GM19438 (cell line): ENCODE results near the gene TTC8.
"Not testable (repeated sequence)": the region's sequence is repeated elsewhere in the genome, so short reads cannot be mapped to it uniquely, and the experiment has no call there.

ENCODE experiments used
- ATAC-seq: cut with Tn5 transposase; IDR thresholded peaks from one replicate; pipeline ENCODE4 v1.9.1; 2021; ENCODE audit warnings: low read depth; ENCODE audit not compliant: unreplicated experiment

The TTC8 gene

DNA sequence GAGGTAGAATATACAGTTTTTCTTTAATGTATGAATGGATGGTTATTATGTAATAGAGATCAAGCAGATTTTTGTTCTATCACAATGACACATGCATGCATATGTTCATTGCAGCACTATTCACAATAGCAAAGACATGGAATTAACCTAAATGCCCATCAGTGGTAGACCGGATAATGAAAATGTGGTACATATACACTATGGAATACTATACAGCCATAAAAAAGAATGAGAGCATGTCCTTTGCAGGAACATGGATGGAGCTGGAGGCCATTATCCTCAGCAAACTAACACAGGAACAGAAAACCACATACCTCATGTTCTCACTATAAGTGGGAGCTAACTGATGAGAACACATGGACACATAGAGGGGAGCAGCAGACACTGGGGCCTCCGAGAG lies 34.7 kb downstream of the TTC8 start:
- ATAC-seq: not testable (repeated sequence)

DNA sequence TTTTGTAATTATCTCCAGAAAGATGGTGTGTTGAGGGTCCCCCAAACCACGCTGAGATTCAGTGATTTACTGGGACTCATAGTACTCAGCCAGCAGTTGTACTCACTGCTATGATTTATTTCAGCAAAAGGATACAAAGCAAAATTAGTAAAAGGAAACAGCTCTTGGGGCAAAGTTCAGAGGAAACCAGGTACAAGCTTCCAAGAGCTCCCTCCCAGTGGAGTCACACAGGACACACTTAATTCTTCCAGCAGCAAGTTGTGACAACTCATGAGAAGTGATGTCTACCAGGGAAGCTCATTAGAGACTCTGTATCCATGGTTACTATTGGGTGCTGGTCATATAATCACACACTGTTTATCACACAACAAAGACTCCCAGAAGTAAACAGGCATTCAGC lies 38.7 kb downstream of the TTC8 start:
- ATAC-seq: no peak

DNA sequence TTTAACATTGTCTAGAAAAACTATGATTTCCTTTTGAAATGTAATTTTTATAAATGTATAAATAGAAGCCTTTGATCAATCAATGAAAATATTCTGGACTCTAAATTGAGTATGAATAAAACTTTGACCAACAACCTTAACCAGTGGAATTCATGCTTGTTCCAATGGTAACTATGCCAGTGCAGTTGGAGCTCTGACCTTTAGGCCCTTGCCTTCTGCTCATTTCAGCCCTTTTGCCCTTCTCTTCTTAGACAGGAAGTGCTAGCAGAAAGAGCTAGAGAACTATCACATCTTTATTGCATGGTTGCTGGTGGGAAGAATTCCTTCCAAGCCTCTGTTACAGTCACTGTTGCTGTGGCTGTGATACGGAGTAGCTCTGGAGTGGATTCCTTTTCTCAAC lies 39.7 kb downstream of the TTC8 start:
- no peak for ATAC-seq

DNA sequence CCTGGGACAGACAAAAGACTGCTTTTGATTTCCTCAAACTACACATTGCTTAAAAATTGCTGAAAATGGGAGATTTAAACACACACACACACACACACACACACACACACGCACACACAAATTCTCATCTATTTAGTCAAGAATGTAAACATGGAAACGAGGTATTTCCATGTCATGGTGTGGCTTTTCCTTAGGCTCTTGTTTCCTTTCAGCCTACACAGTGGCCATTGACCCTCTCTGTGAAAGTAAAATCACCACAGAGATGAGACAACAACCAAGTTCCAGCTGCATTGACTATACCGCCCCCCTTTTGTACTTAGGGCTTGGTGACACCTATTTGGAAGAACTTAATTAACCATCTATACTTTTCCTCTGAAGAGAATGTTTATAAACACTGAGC lies 41.9 kb downstream of the TTC8 start:
- ATAC-seq: no peak

DNA sequence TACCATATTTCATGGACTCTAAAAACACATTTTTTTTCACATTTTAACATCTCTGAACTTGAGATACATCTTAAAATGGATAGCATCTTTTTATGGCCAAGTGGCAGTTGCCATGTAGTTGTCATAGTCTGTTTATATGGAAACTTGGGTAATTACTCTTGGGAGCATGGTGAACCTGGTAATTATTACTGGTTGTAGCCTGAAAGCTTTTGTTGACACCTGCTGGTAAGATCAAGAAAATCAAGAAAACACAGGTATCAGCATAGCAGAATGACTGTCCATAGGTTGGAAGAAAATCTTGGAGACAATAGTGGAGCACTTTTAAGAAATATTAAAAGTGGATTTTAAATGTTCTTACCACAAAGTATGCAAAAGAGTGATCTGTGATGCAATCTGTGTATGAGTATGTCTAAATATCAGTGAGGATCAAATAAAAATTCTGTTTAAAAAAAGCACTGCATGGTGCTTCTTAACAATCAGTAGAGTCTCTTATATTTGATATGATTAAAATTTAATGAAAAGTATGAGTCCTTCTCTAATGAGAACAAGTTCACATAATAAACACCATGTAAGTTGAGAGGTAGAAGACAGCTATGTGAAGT lies 44.2 kb downstream of the TTC8 start:
- ATAC-seq: peak; percentile 58

DNA sequence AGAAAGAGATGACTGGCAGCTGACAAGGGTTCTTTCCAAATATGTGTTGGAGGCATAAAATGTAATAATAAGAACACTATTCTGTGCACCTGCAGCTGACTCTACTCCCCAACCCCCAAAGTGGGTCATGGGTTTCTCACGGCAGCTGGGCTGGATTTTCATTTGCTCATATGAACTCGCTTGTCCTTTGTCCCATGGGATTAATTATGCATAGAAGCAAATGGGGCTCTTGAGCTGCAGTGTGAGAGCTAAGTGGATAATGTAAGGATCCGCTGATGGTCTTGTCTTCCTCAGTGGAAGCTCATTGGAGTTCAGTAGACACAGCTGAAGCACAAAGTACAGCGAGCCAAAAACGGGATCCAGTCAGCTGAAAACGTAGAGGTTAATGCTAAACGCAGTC lies 46.3 kb downstream of the TTC8 start:
- ATAC-seq: no peak

DNA sequence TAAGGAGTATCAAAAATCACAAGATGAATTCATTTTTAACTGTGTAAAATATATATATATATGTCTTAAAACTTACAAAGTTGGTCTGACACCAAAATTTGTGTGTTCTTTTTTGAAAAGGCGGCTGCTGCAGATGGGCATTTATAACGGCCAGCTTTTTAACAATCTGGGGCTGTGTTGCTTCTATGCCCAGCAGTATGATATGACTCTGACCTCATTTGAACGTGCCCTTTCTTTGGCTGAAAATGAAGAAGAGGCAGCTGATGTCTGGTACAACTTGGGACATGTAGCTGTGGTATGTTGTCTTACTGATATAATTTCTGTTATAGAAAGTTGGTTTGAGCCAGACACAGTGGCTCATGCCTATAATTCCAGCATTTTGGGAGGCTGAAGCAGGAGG lies 47.0 kb downstream of the TTC8 start:
- ATAC-seq: no peak

DNA sequence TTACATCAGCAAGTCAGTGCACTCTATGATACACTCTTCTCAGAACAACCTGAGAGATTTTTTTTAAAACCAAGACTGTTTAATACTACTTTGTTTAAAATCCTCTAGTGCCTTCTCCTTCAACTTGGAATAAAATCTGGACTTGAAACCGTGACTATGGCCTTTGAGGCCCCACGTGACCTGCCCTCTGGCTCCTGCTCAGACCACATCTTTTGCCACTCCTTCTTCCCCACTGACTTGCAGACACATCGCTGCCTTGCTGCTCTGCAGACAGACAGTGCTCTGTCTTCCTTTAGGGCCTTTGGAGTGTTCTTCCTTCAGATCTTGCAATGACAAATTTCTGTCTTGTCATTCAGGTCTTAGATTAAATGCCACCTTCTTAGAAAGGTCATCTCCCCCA lies 48.5 kb downstream of the TTC8 start:
- ATAC-seq: no peak

DNA sequence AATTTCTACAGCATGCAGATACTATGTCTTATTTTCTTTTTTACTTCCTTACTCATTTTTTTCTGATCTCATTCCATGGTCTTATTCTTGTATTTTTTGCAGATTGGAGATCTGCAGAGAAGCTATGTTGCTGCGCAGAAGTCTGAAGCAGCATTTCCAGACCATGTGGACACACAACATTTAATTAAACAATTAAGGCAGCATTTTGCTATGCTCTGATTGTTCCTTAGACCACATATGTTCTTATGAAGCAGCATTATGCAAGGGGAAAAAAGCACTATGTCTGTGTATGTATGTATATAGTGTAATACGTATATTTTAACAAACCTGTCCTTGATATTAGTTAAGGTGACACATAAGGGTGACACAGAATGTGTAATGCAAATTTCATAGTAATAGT lies 52.7 kb downstream of the TTC8 start:
- ATAC-seq: no peak

DNA sequence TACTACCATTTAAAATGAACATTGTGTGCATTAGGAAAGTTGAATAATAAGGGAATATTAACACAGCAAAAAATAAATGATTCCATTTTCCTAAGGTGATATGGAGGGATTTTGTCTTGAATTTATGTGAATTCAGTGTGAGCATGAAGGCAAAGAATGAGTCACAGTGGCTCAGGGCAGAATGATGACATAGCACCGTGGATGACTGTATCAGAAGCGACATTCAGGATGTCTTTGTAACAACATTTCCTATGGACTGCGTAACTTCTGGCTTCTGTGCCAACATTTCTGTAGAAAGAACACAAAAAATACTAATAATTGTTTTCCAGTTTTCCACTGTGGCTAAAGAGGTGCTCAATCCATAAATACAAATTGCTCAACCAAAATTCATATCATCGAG lies 54.6 kb downstream of the TTC8 start:
- ATAC-seq: no peak

DNA sequence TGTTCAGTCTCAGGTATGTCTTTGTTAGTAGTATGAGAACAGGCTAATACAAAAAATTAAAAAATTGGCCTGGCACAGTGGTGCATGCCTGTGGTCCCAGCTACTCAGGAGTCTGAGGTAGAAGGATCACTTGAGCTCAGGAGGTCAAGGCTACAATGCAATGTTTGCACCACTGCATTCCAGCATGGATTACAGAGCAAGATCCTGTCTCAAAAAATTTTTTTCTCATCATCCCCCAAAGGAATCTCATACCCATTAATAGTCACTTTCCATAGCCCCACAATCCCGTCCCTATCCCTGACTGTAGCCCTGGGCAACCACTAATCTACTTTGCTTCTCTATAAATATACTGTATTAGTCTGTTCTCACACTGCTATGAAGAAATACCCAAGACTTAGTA lies 57.8 kb downstream of the TTC8 start:
- no peak for ATAC-seq

DNA sequence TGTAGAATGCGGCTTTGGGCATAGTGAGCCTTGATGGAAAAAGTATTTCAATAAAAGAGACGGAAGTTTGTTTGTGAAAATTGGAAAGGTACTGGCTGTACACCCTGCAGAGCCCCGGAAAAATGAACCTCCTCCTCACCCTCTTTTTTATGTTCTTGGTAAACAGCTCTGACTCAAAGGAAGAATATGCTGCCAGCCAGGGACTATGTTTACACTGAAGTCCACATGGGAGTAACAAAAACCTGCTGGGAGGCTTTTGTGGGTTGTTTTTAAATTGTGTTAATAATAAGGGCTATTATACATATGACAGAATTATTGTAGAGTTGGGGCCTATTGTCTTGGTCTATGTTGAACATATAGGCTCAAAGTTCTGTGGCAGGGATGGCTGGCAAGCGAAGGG lies 70.7 kb downstream of the TTC8 start:
- no peak for ATAC-seq

DNA sequence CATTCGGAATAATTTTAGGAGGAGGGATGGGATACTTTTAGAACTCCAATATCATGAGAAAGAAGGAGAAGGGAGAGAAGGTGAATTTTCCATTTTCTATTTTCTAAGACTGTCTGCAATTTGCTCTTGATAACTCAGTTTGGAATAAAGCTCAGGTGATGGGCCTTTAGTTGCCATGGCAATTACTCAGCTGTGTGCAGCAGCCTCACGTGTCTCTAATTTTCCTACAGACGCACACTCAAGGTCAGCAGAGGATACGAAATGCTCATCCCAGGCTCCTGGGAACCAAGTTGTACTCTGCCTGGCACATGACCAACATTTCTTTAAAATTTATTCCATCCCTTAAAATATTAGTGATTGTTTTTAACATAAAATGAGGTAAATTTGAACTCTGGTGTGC lies 76.7 kb downstream of the TTC8 start:
- no peak for ATAC-seq

DNA sequence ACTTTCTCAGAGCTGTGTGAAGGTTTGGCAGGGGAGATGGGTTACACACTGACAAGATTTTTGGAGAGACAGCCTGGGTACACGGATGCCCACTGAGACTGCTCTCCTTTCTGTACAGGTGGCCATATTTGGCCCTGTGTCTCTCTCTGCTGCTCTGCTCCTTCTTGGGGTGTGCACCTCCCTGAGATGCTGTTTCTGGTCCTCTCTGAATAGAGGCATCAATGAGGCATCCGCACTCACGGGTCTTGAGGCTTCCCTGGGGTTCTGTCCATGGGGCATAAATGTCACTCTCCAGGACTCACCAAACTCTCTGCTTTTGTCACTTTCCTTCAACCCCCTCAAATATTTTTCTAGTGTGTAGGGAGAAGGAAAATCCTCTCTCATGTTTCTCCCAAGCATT lies 77.5 kb downstream of the TTC8 start:
- ATAC-seq: no peak

DNA sequence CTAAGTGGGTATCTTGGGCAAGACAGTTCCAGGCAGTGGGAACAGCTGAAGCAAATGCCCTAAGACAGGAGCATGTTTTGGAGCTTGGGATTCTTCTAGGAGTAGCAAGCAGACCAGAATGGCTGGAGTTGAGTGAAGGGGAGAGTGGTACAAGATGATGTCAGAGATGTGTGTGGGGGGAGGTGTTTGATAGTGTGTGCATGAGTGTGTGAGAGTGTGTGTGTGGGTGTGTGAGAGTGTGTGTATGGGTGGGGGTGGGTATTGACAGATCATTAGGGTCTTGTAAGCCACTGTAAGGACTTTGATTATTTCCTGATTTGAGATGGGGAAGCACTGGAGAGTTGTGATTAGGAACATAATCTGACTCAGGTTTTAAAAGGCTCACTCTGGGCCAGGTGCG lies 78.4 kb downstream of the TTC8 start:
- ATAC-seq: no peak

DNA sequence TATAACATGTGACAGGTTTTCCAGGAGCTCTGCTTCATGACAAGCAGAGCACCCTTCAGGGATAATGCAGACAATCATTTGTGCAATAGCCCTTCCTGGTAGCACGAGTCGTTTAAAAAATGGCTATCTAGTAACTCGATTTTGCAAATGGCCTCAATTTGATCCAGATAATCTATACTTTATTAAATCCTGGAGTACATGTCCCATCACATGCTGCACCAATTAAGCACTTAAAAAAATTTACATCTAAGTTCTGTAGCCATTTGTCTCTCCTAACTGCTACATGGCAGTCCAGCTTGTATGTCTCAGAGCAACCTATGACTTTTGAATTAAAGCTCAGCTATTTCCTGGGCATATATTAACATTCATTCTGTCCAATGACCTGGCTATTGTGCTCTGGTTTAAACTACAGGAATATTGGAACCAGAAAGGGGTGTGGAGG lies 79.8 kb downstream of the TTC8 start:
- ATAC-seq: no peak

DNA sequence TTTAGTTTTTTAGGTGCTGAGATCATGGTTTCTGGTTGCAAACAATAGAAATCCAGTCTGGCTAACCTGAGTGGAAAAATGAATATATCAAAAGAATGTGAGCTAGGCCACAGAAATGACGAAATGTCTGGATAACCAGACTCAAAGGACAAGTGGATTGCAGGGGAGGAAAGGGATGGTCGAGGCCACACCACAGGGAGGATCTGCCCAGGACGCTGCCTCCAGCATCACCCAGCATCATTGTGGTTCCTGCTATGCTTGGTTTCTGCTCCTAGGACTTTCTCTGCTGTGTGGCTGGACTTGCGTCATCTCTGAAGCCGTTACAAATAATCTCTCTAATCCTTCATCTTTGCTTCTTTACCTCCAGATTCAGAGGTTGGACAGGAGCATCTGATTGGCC lies 80.4 kb downstream of the TTC8 start:
- no peak for ATAC-seq

DNA sequence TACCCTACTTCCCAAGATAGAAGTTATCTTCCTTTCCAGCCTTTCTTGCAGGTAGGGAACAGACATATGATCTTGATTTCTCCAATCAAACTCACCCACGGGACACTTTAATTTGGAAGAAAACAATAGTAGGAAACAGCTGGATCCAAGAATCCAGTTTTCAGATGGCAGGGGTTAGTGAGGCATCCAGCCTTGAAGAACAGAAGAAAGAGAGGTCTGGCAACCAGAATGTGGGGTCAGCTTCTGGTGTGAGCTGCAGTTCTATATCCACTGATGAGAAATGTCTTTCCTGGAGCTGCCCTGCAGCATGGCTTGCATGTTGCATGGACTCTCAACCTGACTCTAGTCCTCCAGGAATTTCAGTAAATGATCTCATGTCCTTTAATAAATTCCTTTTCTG lies 83.8 kb downstream of the TTC8 start:
- ATAC-seq: no peak

DNA sequence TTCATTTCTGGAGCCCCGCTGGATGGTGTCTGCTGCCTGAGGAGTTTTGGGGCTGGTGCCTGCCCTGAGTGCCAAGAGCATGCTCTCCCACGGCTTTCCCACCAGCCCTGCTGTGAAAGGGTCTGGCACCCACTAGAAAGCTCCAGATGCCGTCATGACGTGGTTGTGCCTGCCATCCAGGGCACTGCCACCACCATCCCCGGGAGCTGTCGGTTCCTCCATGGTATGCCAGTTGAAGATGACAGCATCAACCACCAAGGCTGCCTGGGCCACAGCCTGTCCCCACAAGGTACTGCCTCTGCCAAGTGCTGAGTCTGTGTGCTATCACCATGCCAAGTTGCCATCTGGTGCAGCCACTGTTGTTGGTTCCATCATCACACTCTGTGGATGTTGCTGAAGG lies 85.9 kb downstream of the TTC8 start:
- ATAC-seq: no peak

DNA sequence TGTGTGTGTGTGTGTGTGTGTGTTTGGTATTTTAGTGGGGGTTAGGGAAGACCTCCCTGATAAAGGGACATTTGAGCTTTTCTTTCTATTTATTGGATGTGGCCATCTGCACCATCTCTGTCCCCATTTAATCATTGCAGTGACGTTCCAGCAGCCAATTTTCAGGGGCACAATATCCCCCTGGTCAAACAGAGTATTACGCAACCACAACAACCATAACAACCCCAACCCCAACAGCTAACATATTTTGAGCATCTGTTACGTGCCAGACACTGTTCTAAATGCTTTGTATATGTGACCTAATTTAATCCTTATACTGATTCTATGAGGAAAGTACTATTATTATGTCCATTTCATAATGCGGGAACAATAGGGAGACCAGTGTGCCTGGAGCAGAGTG lies 87.4 kb downstream of the TTC8 start:
- no peak for ATAC-seq

DNA sequence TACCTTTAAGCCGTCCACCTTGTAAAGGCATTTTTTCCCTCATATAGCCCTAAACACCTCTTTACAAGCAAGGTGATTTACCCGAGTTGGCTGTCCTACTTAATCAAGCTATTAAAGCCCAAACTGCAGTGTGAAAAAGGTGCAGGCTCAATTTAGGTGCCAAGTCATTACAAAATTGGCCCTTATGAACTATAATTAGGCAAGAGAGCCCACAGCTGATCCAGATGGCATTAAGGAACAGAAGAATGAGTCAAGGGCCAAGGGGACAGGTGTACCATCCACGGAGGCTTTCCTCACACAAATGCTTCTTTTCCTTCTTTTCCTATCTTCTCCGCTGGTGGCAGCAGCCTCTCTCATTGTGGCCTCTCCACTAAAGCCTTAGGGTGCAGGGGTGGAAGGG lies 90.5 kb downstream of the TTC8 start:
- no peak for ATAC-seq

DNA sequence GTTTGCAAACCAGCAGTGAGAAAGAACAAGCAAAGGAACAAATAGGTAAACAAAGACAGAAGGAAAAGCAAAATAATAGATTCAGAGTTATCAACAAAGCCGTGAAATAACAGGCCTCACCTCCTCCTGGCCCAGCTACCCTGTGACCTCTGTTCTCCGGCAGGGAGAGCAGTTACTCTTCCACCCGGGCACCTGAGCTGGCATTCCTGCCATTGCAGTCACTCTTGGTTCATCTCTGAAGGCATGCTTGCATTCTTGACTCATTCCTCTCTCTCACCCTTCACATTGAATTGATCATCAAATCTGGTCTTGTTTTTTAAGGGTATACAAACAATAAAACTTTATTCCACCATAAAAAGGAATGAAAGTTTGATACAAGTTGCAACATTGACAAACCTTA lies 95.1 kb downstream of the TTC8 start:
- ATAC-seq: no peak
